HEK293 (cell line): ENCODE measurements around the gene IDI2.
"Not testable (repeated sequence)": the region's sequence is repeated elsewhere in the genome, so short reads cannot be mapped to it uniquely, and the experiment has no call there.

Experiments
- CTCF ChIA-PET: fragments of 350-600 bp; formaldehyde crosslinking; extraction: SDS; loops from one replicate; lab custom pipeline; 2021; ENCODE audit warnings: antibody characterized with exemption; lab: Yijun Ruan, JAX
- POLR2A ChIA-PET: fragments of 300-600 bp; formaldehyde crosslinking; extraction: SDS; loops from one replicate; lab custom pipeline; 2020; ENCODE audit warnings: antibody characterized with exemption, inconsistent platforms; lab: Yijun Ruan, JAX
- H3K27ac ChIP-seq: fragments of 200-500 bp; sonication (Bioruptor generic); 2 replicates; pipeline ENCODE4 v1.5.1; 2014; ENCODE audit warnings: low read depth, low read length, control low read depth, inconsistent platforms; ENCODE audit errors: extremely low read depth
- H3K36me3 ChIP-seq, 2 experiments: fragments of 200-500 bp in 1 of 2; sonication (Bioruptor generic) in 1 of 2; 1 replicate in 1 of 2; 2 replicates in 1 of 2; pipeline ENCODE4 v1.5.1; 2014 to 2017; ENCODE audit warnings: inconsistent platforms in 2 of 2, low read length in 2 of 2; ENCODE audit not compliant: control insufficient read depth in 2 of 2, insufficient read depth in 1 of 2
- H3K4me1 ChIP-seq: fragments of 200-500 bp; sonication (Bioruptor generic); 2 replicates; pipeline ENCODE4 v1.5.1; 2014; ENCODE audit warnings: mild to moderate bottlenecking, low read length, inconsistent platforms; ENCODE audit not compliant: control insufficient read depth, insufficient read depth
- H3K4me3 ChIP-seq: 2 replicates; pipeline ENCODE4 v1.5.1; 2011; ENCODE audit warnings: low read depth, mild to moderate bottlenecking, control low read depth, low read length, moderate library complexity
- H3K9me3 ChIP-seq: fragments of 200-500 bp; sonication (Bioruptor generic); 2 replicates; pipeline ENCODE4 v1.5.1; 2014; ENCODE audit warnings: low read depth, low read length, inconsistent platforms; ENCODE audit not compliant: control insufficient read depth, insufficient read depth
- GFI1B ChIP-seq: fragments of 450-650 bp; formaldehyde crosslinking; IDR thresholded peaks from 2 replicates; pipeline ENCODE4 v1.5.1; 2016; ENCODE audit warnings: missing biosample characterization, missing genetic modification characterization
- MYNN ChIP-seq: fragments of 450-650 bp; formaldehyde crosslinking; IDR thresholded peaks from 2 replicates; pipeline ENCODE4 v1.5.1; 2016; ENCODE audit warnings: missing biosample characterization, missing genetic modification characterization, borderline replicate concordance
- SP7 ChIP-seq: fragments of 450-650 bp; formaldehyde crosslinking; IDR thresholded peaks from 2 replicates; pipeline ENCODE4 v1.5.1; 2016; ENCODE audit warnings: missing biosample characterization, missing genetic modification characterization
- ZFP37 ChIP-seq: fragments of 450-650 bp; formaldehyde crosslinking; IDR thresholded peaks from 2 replicates; pipeline ENCODE4 v1.5.1; 2016; ENCODE audit warnings: missing biosample characterization, missing genetic modification characterization
- ZNF10 ChIP-seq: fragments of 450-650 bp; formaldehyde crosslinking; IDR thresholded peaks from 2 replicates; pipeline ENCODE4 v1.5.1; 2017; ENCODE audit warnings: missing biosample characterization, missing genetic modification characterization
- ZNF335 ChIP-seq: fragments of 450-650 bp; formaldehyde crosslinking; conservative IDR thresholded peaks from 2 replicates; pipeline ENCODE4 v1.5.1; 2016; ENCODE audit warnings: missing biosample characterization, missing genetic modification characterization
- ZNF350 ChIP-seq: fragments of 450-650 bp; formaldehyde crosslinking; IDR thresholded peaks from 2 replicates; pipeline ENCODE4 v1.5.0; 2017; ENCODE audit warnings: missing biosample characterization, mild to moderate bottlenecking, missing genetic modification characterization
- ZNF530 ChIP-seq: fragments of 450-650 bp; formaldehyde crosslinking; IDR thresholded peaks from 2 replicates; pipeline ENCODE4 v1.5.1; 2016; ENCODE audit warnings: low read depth, missing biosample characterization, missing genetic modification characterization
- ZNF610 ChIP-seq: fragments of 450-650 bp; formaldehyde crosslinking; IDR thresholded peaks from 2 replicates; pipeline ENCODE4 v1.5.1; 2016; ENCODE audit warnings: missing biosample characterization, missing genetic modification characterization, borderline replicate concordance
- TF ChIP-seq, protein P1 (sequence below): fragments of 450-650 bp; formaldehyde crosslinking; IDR thresholded peaks from 2 replicates; pipeline ENCODE4 v1.5.1; 2016; ENCODE audit warnings: missing biosample characterization, missing genetic modification characterization, low read depth
- TF ChIP-seq, protein P2 (sequence below): fragments of 450-650 bp; formaldehyde crosslinking; IDR thresholded peaks from 2 replicates; pipeline ENCODE4 v1.5.1; 2016; ENCODE audit warnings: missing biosample characterization, missing genetic modification characterization
- TF ChIP-seq, protein P3 (sequence below): fragments of 450-650 bp; formaldehyde crosslinking; optimal IDR thresholded peaks from 2 replicates; pipeline ENCODE3; 2016; ENCODE audit warnings: missing biosample characterization, mild to moderate bottlenecking, missing genetic modification characterization
- TF ChIP-seq, protein P4 (sequence below): fragments of 450-650 bp; formaldehyde crosslinking; IDR thresholded peaks from 2 replicates; pipeline ENCODE4 v1.5.0; 2017; ENCODE audit warnings: missing biosample characterization, missing genetic modification characterization, borderline replicate concordance
- TF ChIP-seq, protein P5 (sequence below): fragments of 450-650 bp; formaldehyde crosslinking; IDR thresholded peaks from 2 replicates; pipeline ENCODE4 v1.5.1; 2016; ENCODE audit warnings: missing biosample characterization, missing genetic modification characterization

The IDI2 gene

DNA sequence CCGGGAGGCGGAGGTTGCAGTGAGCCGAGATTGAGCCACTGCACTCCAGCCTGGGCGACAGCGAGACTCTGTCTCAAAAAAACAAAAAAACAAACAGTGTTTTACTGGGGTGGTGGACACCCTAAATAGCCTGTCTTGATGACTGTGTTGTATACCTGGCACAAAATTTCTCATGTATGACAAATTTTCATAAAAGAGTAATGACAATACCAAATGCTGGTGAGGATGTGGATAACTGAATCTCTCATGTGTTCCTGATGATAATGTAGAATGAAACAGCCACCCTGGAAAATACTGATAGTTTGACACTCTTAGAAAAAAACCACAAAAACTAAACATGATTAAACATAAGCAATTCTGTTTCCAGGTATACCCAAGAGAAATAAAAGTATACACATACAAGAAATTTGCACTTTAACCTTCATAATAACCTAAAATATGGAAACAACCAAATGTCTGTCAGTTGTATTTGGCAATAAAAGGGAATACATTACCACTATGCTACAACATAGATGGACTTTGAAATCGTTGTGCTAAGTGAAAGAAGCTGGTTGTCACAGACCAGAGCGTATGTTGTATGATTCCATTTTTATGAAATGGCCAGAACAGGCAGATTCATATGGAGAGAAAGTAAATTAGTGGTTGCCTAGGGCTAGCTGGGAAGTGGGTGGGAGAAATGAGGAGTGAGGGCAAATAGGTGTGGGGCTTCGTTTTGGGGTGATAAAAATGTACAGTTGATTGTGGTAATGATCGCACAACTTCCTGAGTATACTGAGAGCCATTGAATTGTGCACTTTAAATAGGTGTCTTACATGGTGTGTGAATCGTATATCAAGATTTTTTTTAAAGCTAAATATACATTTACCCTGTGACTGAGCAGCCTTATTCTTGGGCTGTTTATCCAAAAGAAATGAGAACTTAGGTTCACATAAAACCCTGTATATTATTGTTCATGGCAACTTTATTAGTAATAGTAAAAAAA is 43.0 kb upstream of the IDI2 start (continued):
- TF ChIP-seq, protein P1, sequence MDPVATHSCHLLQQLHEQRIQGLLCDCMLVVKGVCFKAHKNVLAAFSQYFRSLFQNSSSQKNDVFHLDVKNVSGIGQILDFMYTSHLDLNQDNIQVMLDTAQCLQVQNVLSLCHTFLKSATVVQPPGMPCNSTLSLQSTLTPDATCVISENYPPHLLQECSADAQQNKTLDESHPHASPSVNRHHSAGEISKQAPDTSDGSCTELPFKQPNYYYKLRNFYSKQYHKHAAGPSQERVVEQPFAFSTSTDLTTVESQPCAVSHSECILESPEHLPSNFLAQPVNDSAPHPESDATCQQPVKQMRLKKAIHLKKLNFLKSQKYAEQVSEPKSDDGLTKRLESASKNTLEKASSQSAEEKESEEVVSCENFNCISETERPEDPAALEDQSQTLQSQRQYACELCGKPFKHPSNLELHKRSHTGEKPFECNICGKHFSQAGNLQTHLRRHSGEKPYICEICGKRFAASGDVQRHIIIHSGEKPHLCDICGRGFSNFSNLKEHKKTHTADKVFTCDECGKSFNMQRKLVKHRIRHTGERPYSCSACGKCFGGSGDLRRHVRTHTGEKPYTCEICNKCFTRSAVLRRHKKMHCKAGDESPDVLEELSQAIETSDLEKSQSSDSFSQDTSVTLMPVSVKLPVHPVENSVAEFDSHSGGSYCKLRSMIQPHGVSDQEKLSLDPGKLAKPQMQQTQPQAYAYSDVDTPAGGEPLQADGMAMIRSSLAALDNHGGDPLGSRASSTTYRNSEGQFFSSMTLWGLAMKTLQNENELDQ (tag by site-specific recombination), result no peak
- TF ChIP-seq, protein P2, sequence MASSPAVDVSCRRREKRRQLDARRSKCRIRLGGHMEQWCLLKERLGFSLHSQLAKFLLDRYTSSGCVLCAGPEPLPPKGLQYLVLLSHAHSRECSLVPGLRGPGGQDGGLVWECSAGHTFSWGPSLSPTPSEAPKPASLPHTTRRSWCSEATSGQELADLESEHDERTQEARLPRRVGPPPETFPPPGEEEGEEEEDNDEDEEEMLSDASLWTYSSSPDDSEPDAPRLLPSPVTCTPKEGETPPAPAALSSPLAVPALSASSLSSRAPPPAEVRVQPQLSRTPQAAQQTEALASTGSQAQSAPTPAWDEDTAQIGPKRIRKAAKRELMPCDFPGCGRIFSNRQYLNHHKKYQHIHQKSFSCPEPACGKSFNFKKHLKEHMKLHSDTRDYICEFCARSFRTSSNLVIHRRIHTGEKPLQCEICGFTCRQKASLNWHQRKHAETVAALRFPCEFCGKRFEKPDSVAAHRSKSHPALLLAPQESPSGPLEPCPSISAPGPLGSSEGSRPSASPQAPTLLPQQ (tag by site-specific recombination), result no peak
- TF ChIP-seq ZNF530 (tag by site-specific recombination) (no peak), ZNF350 (tag by site-specific recombination) (no peak), ZNF610 (no peak), GFI1B (tag by site-specific recombination) (no peak)
- TF ChIP-seq, protein P3, sequence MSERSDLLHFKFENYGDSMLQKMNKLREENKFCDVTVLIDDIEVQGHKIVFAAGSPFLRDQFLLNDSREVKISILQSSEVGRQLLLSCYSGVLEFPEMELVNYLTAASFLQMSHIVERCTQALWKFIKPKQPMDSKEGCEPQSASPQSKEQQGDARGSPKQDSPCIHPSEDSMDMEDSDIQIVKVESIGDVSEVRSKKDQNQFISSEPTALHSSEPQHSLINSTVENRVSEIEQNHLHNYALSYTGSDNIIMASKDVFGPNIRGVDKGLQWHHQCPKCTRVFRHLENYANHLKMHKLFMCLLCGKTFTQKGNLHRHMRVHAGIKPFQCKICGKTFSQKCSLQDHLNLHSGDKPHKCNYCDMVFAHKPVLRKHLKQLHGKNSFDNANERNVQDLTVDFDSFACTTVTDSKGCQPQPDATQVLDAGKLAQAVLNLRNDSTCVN (tag by site-specific recombination), result no peak

DNA sequence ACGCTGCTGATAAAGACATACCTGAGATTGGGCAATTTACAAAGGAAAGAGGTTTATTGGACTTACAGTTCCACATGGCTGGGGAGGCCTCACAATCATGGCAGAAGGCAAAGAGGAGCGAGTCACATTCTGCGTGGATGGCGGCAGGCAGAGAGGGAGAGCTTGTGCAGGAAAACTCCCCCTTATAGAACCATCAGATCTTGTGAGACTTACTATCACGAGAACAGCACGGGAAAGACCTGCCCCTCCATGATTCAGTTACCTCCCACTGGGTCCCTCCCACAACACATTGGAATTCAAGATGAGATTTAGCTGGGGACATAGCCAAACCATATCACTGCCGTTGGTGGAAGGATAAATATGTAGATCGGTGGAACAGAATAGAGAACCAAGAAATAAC is 41.1 kb upstream of the IDI2 start:
- H3K4me1 ChIP-seq, H3K36me3 ChIP-seq, H3K4me3 ChIP-seq, CTCF ChIA-PET, POLR2A ChIA-PET, H3K9me3 ChIP-seq, H3K27ac ChIP-seq: not testable (repeated sequence)

DNA sequence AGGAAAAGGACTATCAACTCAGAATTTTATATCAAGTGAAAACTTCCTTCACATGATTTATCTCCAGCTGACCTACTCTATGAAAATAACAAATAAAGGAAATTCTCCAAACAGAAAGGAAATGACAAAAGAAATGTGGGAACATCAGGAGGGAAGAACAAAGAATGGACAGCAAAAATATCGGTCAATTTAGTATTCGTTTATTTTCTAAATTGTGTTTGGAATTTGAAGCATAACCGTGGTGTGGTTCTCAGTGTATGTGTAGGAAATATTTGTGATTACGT is 39.2 kb upstream of the IDI2 start:
- Histone ChIP-seq H3K9me3 (no peaks in the 10 kb centered on the region), H3K27ac (no peak overlapping the region), H3K36me3 (peaks cover 0 to 9% of the 10 kb centered on the region in 2 experiments; a peak in 2 of 3 replicates)
- no peak for TF ChIP-seq SP7 (tag by site-specific recombination)
- no peak for TF ChIP-seq MYNN (tag by site-specific recombination)
- TF ChIP-seq, protein P4, sequence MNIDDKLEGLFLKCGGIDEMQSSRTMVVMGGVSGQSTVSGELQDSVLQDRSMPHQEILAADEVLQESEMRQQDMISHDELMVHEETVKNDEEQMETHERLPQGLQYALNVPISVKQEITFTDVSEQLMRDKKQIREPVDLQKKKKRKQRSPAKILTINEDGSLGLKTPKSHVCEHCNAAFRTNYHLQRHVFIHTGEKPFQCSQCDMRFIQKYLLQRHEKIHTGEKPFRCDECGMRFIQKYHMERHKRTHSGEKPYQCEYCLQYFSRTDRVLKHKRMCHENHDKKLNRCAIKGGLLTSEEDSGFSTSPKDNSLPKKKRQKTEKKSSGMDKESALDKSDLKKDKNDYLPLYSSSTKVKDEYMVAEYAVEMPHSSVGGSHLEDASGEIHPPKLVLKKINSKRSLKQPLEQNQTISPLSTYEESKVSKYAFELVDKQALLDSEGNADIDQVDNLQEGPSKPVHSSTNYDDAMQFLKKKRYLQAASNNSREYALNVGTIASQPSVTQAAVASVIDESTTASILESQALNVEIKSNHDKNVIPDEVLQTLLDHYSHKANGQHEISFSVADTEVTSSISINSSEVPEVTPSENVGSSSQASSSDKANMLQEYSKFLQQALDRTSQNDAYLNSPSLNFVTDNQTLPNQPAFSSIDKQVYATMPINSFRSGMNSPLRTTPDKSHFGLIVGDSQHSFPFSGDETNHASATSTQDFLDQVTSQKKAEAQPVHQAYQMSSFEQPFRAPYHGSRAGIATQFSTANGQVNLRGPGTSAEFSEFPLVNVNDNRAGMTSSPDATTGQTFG, result no peak
- TF ChIP-seq, protein P5, sequence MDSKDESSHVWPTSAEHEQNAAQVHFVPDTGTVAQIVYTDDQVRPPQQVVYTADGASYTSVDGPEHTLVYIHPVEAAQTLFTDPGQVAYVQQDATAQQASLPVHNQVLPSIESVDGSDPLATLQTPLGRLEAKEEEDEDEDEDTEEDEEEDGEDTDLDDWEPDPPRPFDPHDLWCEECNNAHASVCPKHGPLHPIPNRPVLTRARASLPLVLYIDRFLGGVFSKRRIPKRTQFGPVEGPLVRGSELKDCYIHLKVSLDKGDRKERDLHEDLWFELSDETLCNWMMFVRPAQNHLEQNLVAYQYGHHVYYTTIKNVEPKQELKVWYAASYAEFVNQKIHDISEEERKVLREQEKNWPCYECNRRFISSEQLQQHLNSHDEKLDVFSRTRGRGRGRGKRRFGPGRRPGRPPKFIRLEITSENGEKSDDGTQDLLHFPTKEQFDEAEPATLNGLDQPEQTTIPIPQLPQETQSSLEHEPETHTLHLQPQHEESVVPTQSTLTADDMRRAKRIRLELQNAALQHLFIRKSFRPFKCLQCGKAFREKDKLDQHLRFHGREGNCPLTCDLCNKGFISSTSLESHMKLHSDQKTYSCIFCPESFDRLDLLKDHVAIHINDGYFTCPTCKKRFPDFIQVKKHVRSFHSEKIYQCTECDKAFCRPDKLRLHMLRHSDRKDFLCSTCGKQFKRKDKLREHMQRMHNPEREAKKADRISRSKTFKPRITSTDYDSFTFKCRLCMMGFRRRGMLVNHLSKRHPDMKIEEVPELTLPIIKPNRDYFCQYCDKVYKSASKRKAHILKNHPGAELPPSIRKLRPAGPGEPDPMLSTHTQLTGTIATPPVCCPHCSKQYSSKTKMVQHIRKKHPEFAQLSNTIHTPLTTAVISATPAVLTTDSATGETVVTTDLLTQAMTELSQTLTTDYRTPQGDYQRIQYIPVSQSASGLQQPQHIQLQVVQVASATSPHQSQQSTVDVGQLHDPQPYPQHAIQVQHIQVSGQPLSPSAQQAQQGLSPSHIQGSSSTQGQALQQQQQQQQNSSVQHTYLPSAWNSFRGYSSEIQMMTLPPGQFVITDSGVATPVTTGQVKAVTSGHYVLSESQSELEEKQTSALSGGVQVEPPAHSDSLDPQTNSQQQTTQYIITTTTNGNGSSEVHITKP, result no peak
- no peak for TF ChIP-seq ZNF10
- no peak for TF ChIP-seq ZFP37
- TF ChIP-seq ZNF335 (tag by site-specific recombination), result no peak
- TF ChIP-seq, all 188 proteins: peak for 0
- CTCF ChIA-PET, result interaction anchor here (0.6 kb wide), 2 partner anchors 77 to 867 kb away, joined by 3 read pairs; partner anchors contain the start of gene GTPBP4
- H3K4me3 ChIP-seq, result no peak overlapping the region
- POLR2A ChIA-PET, result no interaction called here
- no peaks in the 10 kb centered on the region for H3K4me1 ChIP-seq
